Osteocyte (in vitro differentiated cells): ENCODE data around the gene ECE2. TPM values are rescaled to one million over a fixed set of nuclear protein-coding genes. Genes with fewer than 3 reads are reported as not detected.

ENCODE experiments used
- DNase-seq: peaks from one replicate; pipeline ENCODE4 v3.0.0; 2021; ENCODE audit warnings: mixed read lengths; ENCODE audit not compliant: unreplicated experiment; ENCODE audit errors: extremely low spot score
- H3K27ac Mint-ChIP-seq: one replicate; pipeline ENCODE4 v1.8.0; 2021; ENCODE audit warnings: mild to moderate bottlenecking, mixed read lengths; ENCODE audit not compliant: unreplicated experiment
- H3K27me3 Mint-ChIP-seq: one replicate; pipeline ENCODE4 v1.8.0; 2021; ENCODE audit warnings: mixed read lengths; ENCODE audit not compliant: unreplicated experiment
- H3K36me3 Mint-ChIP-seq: one replicate; pipeline ENCODE4 v1.8.0; 2021; ENCODE audit warnings: mixed read lengths; ENCODE audit not compliant: unreplicated experiment
- H3K4me1 Mint-ChIP-seq: one replicate; pipeline ENCODE4 v1.8.0; 2021; ENCODE audit warnings: mixed read lengths; ENCODE audit not compliant: unreplicated experiment
- H3K4me3 Mint-ChIP-seq: one replicate; pipeline ENCODE4 v1.8.0; 2021; ENCODE audit warnings: mild to moderate bottlenecking, moderate library complexity, mixed read lengths; ENCODE audit not compliant: unreplicated experiment
- H3K9me3 Mint-ChIP-seq: one replicate; pipeline ENCODE4 v1.8.0; 2021; ENCODE audit warnings: mixed read lengths; ENCODE audit not compliant: unreplicated experiment
- total RNA-seq: library from RNA; stranded (reverse); gene quantifications from 2 replicates; pipeline ENCODE4 v1.2.1, GENCODE V29; 2021
- TF ChIP-seq, protein P1 (sequence below): fragments of 200-600 bp; sonication (generic); IDR thresholded peaks from 2 replicates; pipeline ENCODE4 v1.5.0; 2021; ENCODE audit warnings: antibody characterized with exemption, mild to moderate bottlenecking, moderate library complexity

Gene ECE2
- total RNA-seq, 1 donor from 2014 or later: not detected

DNA sequence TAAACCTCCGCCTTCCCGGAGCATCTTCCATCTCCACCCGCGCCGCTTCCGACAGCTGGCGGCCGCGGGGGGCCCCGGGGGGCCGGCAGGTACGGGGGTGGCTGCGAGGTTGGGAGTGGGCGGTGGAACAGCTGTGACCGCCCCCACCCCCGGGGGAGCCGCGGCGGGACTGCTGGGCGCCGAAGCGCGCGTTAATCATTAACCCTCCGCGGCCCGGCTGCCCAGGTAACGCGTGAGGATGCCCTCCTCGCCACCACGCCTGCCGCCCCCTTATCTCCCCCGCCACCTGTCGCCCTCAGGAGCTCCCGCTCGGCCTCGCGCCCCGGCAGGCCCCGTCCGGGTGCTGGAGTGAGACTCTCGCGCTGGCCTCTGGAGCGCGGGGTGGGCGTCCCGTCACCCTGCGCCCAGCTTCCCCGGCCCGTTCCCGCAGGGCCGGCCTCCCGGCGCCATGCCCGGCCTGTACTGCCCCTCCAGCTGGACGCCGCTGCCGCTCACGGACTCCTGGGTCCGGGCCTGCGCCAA, 45.7 kb upstream of the ECE2 start:
- no peaks in the 10 kb centered on the region for H3K9me3 Mint-ChIP-seq
- no peak overlapping the region for H3K4me3 Mint-ChIP-seq
- DNase-seq: no peak
- peaks cover 45% of the 10 kb centered on the region for H3K27me3 Mint-ChIP-seq
- H3K27ac Mint-ChIP-seq: no peak overlapping the region
- TF ChIP-seq, protein P1, sequence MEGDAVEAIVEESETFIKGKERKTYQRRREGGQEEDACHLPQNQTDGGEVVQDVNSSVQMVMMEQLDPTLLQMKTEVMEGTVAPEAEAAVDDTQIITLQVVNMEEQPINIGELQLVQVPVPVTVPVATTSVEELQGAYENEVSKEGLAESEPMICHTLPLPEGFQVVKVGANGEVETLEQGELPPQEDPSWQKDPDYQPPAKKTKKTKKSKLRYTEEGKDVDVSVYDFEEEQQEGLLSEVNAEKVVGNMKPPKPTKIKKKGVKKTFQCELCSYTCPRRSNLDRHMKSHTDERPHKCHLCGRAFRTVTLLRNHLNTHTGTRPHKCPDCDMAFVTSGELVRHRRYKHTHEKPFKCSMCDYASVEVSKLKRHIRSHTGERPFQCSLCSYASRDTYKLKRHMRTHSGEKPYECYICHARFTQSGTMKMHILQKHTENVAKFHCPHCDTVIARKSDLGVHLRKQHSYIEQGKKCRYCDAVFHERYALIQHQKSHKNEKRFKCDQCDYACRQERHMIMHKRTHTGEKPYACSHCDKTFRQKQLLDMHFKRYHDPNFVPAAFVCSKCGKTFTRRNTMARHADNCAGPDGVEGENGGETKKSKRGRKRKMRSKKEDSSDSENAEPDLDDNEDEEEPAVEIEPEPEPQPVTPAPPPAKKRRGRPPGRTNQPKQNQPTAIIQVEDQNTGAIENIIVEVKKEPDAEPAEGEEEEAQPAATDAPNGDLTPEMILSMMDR: no peak
- no peaks in the 10 kb centered on the region for H3K36me3 Mint-ChIP-seq
- peaks cover 5% of the 10 kb centered on the region for H3K4me1 Mint-ChIP-seq

DNA sequence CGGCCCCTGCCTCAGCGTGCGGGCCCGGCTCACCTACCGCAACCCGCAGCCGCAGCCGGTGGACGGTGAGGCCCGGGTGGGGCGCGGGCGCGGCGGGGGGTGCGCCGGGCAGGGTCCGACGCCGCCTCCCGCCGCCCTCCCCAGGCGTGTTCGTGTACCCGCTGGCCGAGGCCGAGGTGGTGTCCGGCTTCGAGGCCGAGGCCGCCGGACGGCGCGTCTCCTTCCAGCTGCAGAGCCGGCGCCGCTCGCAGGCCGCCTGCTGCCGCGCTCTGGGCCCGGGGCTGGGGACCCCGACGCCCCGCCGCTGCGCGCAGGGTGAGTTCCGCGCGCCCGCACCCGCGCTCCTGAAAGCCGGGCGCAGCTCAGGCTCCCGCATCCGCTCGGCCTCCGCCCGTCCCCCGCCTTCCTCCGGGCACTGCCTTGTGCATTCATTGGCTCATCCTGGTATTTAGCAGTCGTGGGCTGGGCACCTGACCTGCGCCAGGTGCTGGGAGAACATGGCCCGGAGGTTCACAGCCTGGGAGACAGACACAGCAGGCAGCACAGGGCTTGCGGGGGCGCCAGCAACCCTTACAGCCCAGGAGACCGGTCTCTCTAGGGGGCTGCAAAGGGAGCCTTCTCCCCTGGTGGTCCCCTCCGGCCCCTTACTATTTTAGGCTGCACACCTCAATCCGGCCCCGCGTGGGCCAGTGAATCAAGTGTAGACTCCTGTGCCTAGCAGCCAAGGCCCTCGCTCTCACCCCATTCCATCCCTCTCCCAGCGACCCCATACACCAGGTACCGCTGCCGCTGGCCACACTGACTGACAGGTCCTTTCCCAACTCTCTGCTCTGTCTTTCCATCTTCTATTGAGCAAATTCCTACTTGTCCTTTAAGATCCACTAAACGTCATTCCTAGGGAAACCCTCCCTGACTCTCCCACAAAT, 45.0 kb upstream of the ECE2 start:
- Mint-ChIP-seq H3K27ac (no peak overlapping the region), H3K4me1 (peaks cover 5% of the 10 kb centered on the region), H3K27me3 (peaks cover 41% of the 10 kb centered on the region), H3K4me3 (peak overlapping the region; percentile 42), H3K9me3 (no peaks in the 10 kb centered on the region), H3K36me3 (no peaks in the 10 kb centered on the region)
- TF ChIP-seq, protein P1: no peak
- DNase-seq: no peak

DNA sequence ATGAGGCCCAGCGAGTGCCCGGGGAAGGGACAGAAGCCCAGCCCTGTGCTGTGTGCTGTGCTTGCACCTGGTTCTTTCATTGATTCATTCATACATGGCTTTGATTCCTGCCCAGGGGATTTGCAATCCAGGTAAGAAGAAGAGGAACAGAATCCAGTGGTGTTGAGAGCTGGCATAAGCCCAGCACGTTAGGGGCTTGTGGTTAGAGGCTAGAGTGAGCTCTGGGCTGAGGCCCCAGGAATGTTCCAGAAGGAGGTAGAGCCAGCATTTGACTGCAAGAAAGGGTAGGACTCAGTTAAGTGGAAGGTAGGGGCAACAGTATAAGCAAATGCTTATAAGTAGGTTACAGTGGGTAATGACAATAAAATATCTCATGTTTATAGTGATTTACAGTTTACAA, 44.2 kb upstream of the ECE2 start:
- H3K4me1 Mint-ChIP-seq: peaks cover 5% of the 10 kb centered on the region
- no peaks in the 10 kb centered on the region for H3K9me3 Mint-ChIP-seq
- TF ChIP-seq, protein P1: no peak
- H3K27me3 Mint-ChIP-seq: peaks cover 38% of the 10 kb centered on the region
- peak overlapping the region; percentile 42 for H3K4me3 Mint-ChIP-seq
- no peak for DNase-seq
- no peak overlapping the region for H3K27ac Mint-ChIP-seq
- no peaks in the 10 kb centered on the region for H3K36me3 Mint-ChIP-seq

DNA sequence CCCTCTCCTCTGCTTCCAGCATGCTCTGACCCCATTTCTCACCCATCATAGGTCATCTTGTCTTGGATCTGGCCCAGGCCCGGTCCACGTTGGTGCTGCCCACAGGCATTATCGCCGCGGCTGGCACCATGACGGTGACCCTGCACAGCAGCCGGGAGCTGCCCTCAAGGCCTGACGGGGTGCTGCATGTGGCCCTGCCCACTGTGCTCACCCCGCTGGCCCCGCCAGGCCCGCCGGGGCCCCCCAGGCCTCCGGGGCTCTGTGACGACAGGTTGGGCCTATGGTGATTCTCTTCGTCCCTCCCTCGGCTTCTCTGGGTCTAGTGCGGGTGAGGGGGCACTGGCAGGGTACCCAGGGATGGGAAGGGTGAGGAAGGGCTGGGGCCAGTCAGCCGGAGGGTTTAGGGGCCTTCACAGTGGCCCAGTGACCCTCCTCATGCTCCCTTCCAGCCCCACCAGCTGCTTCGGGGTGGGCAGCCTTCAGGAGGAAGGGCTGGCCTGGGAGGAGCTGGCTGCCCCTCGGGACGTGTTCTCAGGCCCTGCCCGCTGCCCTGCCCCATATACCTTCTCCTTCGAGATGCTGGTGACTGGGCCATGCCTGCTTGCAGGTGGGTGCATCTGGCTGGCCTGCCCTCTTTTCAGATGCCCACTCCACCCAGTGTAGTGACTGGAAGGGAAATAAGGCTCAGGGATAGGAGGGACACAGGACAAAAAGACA, 42.5 kb upstream of the ECE2 start:
- Mint-ChIP-seq H3K27ac (no peak overlapping the region), H3K4me3 (no peak overlapping the region), H3K9me3 (no peaks in the 10 kb centered on the region), H3K4me1 (peaks cover 5% of the 10 kb centered on the region), H3K27me3 (peaks cover 28% of the 10 kb centered on the region), H3K36me3 (no peaks in the 10 kb centered on the region)
- TF ChIP-seq, protein P1: no peak
- no peak for DNase-seq

DNA sequence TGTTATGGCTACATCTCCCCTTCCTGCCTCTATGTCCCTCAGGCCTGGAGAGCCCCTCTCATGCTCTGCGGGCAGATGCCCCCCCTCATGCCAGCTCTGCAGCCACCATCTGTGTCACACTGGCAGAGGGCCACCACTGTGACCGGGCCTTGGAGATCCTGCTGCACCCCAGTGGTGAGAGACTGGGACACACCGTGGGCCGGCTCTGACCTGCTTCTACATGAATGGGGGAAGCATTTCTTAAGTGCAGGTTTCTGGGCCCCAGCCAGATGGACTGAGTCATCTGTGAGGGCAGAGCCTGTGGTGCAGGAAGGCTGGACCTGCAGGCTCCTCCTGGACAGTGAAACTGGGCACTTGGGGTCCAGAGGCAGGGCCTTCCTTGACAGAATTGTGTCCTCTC, 41.6 kb upstream of the ECE2 start:
- no peak overlapping the region for H3K4me3 Mint-ChIP-seq
- DNase-seq: no peak
- TF ChIP-seq, protein P1: no peak
- no peak overlapping the region for H3K27ac Mint-ChIP-seq
- H3K36me3 Mint-ChIP-seq: no peaks in the 10 kb centered on the region
- peaks cover 5% of the 10 kb centered on the region for H3K4me1 Mint-ChIP-seq
- no peaks in the 10 kb centered on the region for H3K9me3 Mint-ChIP-seq
- peaks cover 22% of the 10 kb centered on the region for H3K27me3 Mint-ChIP-seq
